Breast epithelium (tissue), 3 donors: ENCODE results near the gene AMFR.

Source experiments
- POLR2A ChIP-seq: fragments of 450-650 bp; IDR thresholded peaks from one replicate; pipeline ENCODE4 v1.6.1; 2016; ENCODE audit warnings: antibody characterized with exemption, mild to moderate bottlenecking, moderate library complexity
- POLR2AphosphoS5 ChIP-seq, 3 donors: sonication (generic); formaldehyde crosslinking; IDR thresholded peaks; one replicate each; pipeline ENCODE4 v1.6.1; 2017; ENCODE audit warnings: antibody characterized with exemption in 3 of 3
- TF ChIP-seq, protein P1 (sequence below), 3 donors: fragments of 450-650 bp; IDR thresholded peaks; one replicate each; pipeline ENCODE4 v1.5.1; 2016 to 2017; ENCODE audit warnings: antibody characterized with exemption in 3 of 3, mild to moderate bottlenecking in 3 of 3, moderate library complexity in 3 of 3

DNA sequence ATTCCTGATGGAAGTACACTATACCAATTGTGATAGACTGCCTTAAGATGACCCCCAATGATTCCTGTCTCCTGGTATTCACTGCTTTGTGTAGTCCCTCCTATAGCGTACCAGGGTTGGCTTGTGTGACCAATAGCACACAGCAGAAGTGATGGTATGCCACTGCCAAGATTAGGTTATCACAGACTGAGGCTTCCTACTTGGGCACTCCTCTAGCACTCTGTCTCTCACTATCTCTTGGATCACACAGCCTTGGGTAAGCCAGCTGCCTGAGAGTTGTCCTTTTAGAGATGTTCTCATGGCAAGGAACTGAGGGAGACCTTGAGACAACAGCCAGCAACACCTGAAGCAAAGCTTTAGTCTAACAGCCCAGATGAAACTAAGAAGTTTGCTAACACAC is 12.7 kb upstream of the AMFR start:
- TF ChIP-seq, protein P1, sequence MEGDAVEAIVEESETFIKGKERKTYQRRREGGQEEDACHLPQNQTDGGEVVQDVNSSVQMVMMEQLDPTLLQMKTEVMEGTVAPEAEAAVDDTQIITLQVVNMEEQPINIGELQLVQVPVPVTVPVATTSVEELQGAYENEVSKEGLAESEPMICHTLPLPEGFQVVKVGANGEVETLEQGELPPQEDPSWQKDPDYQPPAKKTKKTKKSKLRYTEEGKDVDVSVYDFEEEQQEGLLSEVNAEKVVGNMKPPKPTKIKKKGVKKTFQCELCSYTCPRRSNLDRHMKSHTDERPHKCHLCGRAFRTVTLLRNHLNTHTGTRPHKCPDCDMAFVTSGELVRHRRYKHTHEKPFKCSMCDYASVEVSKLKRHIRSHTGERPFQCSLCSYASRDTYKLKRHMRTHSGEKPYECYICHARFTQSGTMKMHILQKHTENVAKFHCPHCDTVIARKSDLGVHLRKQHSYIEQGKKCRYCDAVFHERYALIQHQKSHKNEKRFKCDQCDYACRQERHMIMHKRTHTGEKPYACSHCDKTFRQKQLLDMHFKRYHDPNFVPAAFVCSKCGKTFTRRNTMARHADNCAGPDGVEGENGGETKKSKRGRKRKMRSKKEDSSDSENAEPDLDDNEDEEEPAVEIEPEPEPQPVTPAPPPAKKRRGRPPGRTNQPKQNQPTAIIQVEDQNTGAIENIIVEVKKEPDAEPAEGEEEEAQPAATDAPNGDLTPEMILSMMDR (IDR thresholded peaks at IDR 0.05), result no peak
- no peak for TF ChIP-seq POLR2A
- no peak for TF ChIP-seq POLR2AphosphoS5 (IDR thresholded peaks at IDR 0.05)
